ENCODE results near the gene TPCN2. TPM values are rescaled to one million over a fixed set of nuclear protein-coding genes. Genes with fewer than 3 reads are reported as not detected.

TPCN2 gene
- total RNA-seq, 4 donors from 2014 or later: 12.2 to 30.7 (median 17.6) TPM

- TF ChIP-seq, protein P1, sequence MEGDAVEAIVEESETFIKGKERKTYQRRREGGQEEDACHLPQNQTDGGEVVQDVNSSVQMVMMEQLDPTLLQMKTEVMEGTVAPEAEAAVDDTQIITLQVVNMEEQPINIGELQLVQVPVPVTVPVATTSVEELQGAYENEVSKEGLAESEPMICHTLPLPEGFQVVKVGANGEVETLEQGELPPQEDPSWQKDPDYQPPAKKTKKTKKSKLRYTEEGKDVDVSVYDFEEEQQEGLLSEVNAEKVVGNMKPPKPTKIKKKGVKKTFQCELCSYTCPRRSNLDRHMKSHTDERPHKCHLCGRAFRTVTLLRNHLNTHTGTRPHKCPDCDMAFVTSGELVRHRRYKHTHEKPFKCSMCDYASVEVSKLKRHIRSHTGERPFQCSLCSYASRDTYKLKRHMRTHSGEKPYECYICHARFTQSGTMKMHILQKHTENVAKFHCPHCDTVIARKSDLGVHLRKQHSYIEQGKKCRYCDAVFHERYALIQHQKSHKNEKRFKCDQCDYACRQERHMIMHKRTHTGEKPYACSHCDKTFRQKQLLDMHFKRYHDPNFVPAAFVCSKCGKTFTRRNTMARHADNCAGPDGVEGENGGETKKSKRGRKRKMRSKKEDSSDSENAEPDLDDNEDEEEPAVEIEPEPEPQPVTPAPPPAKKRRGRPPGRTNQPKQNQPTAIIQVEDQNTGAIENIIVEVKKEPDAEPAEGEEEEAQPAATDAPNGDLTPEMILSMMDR (IDR thresholded peaks at IDR 0.05; ENCODE audit: low read depth): no peak
These were observed 13.4 kb upstream of the TPCN2 start for GRCh38 chr11:69035150-69035945.

DNA sequence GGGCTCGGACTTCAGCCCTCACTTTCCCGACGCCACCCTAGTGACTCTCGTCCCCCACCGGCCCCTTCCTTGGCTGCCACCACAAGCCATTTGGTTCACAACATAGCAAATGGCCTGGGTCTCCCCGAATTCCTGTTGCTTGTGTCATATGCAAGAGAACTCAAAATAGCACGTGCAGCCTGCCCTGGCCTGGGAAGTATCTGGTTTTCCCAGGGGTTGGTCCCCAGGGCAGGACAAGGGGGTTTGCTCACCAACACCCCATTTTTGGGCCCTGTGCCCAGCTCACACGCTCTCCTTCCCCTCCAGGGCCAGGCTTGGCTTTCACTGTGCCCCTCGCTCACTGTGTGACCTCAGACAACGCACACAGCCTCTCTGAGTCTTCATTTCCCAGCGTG, 12.8 kb upstream of the TPCN2 start:
- TF ChIP-seq, protein P1 (IDR thresholded peaks at IDR 0.05; ENCODE audit: low read depth): no peak

- TF ChIP-seq, protein P1 (IDR thresholded peaks at IDR 0.05; ENCODE audit: low read depth): no peak
These were observed 11.7 kb upstream of the TPCN2 start for GRCh38 chr11:69037074-69037473.

DNA sequence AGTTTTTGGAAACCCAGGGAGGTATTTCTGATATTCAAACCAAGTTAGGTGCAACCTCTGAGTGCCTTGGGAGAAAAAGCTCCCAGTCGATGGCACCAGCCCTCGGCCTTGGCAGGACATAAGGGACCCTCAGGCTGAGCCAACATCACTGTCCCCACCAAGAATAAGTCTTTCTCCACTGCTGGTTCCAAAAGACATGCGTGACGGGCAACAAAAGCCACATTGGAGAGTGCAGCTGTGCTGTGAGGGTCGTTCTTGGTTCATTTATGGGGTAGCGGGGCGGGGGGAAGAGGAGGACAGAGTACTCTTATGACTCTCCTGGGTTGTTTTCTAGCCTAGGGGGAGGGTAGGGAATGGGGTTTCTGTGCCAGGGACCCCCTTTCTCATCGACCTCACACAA, 11.2 kb upstream of the TPCN2 start:
- TF ChIP-seq, protein P1 (IDR thresholded peaks at IDR 0.05; ENCODE audit: low read depth): no peak

GRCh38 chr11:69039501-69039900, 9.2 kb upstream of the TPCN2 start:
- TF ChIP-seq, protein P1 (IDR thresholded peaks at IDR 0.05; ENCODE audit: low read depth): no peak

DNA sequence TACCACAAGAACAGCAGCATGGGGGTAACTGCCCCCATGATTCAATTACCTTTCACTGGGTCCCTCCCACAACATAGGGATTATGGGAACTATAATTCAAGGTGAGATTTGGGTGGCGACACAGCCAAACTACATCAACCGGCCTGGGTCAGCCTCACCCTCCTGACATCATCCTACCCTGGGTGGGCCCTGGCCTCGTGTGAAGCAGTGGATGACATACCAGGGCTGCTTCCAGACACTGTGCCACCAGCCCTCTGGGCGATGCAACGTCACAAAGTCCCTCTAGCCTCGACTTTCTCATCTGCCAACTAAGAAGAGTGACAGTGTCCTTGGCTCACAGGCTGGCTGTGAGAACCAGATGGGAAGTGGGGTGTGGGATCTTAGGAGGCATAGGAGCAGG, 8.7 kb upstream of the TPCN2 start:
- TF ChIP-seq, protein P1 (IDR thresholded peaks at IDR 0.05; ENCODE audit: low read depth): no peak

DNA sequence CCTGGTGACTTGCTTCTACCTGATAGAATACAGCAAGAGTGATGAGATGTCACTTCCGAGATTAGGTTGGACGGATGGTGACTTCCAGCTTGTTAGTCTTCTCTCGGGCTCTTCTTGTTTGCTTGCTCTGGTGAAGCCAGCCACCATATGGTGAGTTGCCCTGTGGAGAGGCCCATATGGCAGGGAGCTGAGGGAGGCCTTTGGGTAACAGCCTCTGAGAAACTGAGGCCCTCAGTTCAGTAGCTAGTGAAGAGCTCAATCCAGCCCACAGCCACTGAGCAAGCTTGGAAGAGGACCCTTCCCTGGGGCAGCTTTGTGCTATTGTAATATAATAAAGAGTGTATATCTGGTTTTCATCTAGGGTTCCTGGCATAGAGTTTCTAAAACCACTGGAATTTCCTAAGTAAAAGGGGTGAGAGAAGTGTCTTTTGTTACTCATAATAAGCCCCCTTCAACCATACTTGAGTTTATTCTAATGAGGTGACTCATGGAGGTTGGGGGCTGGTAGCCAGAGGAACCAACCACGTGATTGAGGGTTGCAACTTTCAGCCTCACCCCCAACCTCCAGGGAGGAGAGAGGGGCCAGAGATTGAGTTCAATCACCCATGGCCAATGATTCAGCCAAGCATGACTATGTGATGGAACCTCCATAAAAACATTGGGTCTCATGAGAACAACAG, 8.0 kb upstream of the TPCN2 start:
- TF ChIP-seq, protein P1 (IDR thresholded peaks at IDR 0.05; ENCODE audit: low read depth): no peak
